Keratinocyte (primary cell): ENCODE data around the gene A4GNT.

Experiments used
- CTCF ChIP-seq, 3 experiments: IDR thresholded peaks in 1 of 3; conservative IDR thresholded peaks in 1 of 3; optimal IDR thresholded peaks in 1 of 3; 2 replicates in 2 of 3; 3 replicates in 1 of 3; pipeline versions ENCODE3 to v1.5.1; 2011; ENCODE audit warnings: low read length in 3 of 3, mild to moderate bottlenecking in 3 of 3, moderate library complexity in 2 of 3, control low read depth in 1 of 3, inconsistent platforms in 1 of 3; ENCODE audit not compliant: insufficient read depth in 2 of 3; ENCODE audit errors: extremely low read depth in 1 of 3
- EZH2 ChIP-seq: IDR thresholded peaks from one replicate; pipeline ENCODE4 v1.6.1; 2012; ENCODE audit warnings: inconsistent platforms, mild to moderate bottlenecking, low read length, moderate library complexity

DNA sequence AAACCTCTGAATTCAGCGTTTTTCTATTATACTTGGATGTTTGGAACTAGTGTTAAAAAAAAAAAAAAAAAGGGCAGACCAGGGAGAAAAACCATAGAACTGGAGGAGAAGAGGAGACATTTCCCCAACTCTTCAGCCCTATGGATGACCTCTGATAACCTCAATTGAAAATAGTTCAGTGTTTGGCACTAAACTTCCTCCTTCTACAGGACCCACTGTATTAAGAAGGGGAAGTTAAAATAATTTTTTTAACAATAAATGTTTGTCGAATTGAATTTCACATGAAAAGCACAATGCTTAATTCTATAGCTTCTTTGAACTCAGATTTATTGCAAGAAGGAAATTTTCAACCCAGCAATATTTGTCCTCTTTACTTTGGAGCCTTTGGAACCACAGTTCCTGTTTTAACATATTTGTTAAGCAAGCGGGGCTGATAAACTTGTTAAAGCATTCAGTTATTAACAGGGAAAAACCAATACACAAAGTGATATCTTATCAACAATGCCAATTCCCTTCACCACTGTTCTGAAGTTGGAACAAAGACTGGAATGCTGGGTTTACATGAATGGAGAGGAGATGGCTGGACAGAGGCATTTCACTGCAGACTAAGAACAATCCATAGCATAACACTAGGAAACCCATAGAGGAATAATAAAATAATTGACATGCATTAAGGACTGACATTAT is 3.1 kb upstream of the A4GNT start:
- TF ChIP-seq CTCF (optimal IDR thresholded peaks at IDR 0.05 in 1 of 3, IDR thresholded peaks at IDR 0.05 in 1 of 3, conservative IDR thresholded peaks at IDR 0.05 in 1 of 3; ENCODE audit: extremely low read depth in 1 of 3, insufficient read depth in 2 of 3, low read length in 3 of 3) (no peak), EZH2 (no peak)
